BLaER1 (cell line): ENCODE data around the gene PLK2.
A peak's percentile ranks its signal among the peaks of the same experiment; 100 is the strongest.

ENCODE experiments used
- H3K27ac ChIP-seq: shearing (Covaris generic); formaldehyde crosslinking; 2 replicates; pipeline ENCODE4 v1.8.1; 2022
- H3K27me3 ChIP-seq: shearing (Covaris generic); formaldehyde crosslinking; 2 replicates; pipeline ENCODE4 v1.8.1; 2022
- H3K36me3 ChIP-seq: shearing (Covaris generic); formaldehyde crosslinking; 2 replicates; pipeline ENCODE4 v1.8.1; 2022
- H3K4me1 ChIP-seq: shearing (Covaris generic); formaldehyde crosslinking; 2 replicates; pipeline ENCODE4 v1.8.1; 2022
- H3K4me2 ChIP-seq: shearing (Covaris generic); formaldehyde crosslinking; 2 replicates; pipeline ENCODE4 v1.8.1; 2022
- H3K4me3 ChIP-seq: shearing (Covaris generic); formaldehyde crosslinking; 2 replicates; pipeline ENCODE4 v1.8.1; 2022
- H3K9ac ChIP-seq: shearing (Covaris generic); formaldehyde crosslinking; 2 replicates; pipeline ENCODE4 v1.8.1; 2022
- H3K9me3 ChIP-seq: shearing (Covaris generic); formaldehyde crosslinking; 2 replicates; pipeline ENCODE4 v1.8.1; 2022
- H4K20me1 ChIP-seq: shearing (Covaris generic); formaldehyde crosslinking; 2 replicates; pipeline ENCODE4 v1.8.1; 2022
- Cebpa-rat ChIP-seq: shearing (Covaris generic); IDR thresholded peaks from 2 replicates; pipeline ENCODE4 v1.8.1; 2022

Gene PLK2

DNA sequence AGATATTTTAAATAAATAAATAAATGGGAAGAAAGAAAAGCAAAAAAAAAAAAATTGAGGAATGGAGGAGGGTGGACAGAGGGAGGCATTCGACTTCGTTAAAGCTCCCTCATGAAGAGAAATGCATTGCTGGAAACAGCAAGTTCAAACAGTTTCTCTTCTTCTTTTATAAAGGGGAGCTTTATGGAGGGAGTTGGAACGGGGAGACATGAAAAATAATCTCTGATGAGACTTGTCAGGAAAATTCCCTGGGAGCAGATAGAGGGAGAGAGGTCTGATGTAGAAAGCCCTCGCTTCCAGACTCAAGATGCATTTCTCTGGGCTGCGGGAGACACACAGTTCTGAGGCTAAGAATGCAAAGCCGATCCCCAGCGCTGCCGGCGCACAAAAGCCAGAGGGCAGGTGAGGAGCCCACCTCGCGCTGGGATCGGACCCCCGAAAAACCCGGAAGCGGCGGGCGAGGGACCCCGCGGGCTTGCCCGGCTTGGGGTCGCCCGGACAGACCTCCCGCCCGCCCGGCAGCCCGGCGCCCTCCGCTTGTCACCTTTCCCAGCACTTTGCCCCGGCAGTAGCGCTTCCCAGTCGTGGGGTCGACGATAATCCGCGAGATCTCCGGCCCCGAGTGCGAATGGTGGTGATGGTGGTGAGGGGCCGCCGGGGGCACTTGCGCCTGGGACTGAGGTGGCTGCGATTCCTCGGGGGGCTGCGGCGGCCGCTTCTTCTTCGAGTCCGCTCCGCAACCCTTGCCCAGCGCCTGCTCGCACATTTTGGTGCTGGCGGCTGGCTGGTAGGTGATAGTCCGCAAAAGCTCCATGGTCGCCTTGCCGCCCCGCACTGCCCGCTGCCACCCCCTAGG, 512 bp downstream of the PLK2 start:
- peak overlapping the region; percentile 96 for H3K4me2 ChIP-seq
- peaks cover 28% of the 10 kb centered on the region for H3K36me3 ChIP-seq
- no peak for TF ChIP-seq Cebpa-rat
- peak overlapping the region; percentile 86 for H3K9ac ChIP-seq
- peaks cover 18% of the 10 kb centered on the region; the same call in 1 of the 2 replicates for H4K20me1 ChIP-seq
- peak overlapping the region; percentile 86 for H3K27ac ChIP-seq
- peak overlapping the region; percentile 84 for H3K4me3 ChIP-seq
- H3K9me3 ChIP-seq: no peaks in the 10 kb centered on the region
- H3K27me3 ChIP-seq: peaks cover 17% of the 10 kb centered on the region
- peaks cover 29% of the 10 kb centered on the region for H3K4me1 ChIP-seq

DNA sequence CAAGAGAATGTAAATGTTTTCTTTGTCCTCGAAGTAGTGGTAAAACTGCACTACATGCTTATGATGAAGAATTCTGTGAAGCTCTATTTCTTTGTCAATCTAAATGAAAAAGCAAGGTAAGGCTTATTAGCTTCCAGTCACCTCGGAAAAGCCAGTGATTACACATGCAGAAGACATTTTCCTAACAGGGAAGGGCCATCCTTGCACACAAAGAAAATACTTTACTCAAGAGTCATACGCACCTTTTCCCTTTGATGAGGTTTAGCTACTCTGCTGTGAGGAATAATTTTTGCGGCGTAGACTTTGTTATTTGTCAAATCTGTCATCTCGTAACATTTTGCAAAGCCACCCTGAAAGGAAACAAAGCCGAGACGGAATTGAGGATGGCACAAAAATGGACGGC, 1.1 kb downstream of the PLK2 start:
- Histone ChIP-seq H3K27ac (no peak overlapping the region), H3K4me2 (peak overlapping the region; percentile 96), H3K27me3 (peaks cover 17% of the 10 kb centered on the region), H3K9me3 (no peaks in the 10 kb centered on the region), H3K36me3 (peaks cover 34% of the 10 kb centered on the region), H3K4me1 (peaks cover 29% of the 10 kb centered on the region), H3K4me3 (peak overlapping the region; percentile 84), H3K9ac (peak overlapping the region; percentile 86), H4K20me1 (peaks cover 18% of the 10 kb centered on the region; the same call in 1 of the 2 replicates)
- no peak for TF ChIP-seq Cebpa-rat

DNA sequence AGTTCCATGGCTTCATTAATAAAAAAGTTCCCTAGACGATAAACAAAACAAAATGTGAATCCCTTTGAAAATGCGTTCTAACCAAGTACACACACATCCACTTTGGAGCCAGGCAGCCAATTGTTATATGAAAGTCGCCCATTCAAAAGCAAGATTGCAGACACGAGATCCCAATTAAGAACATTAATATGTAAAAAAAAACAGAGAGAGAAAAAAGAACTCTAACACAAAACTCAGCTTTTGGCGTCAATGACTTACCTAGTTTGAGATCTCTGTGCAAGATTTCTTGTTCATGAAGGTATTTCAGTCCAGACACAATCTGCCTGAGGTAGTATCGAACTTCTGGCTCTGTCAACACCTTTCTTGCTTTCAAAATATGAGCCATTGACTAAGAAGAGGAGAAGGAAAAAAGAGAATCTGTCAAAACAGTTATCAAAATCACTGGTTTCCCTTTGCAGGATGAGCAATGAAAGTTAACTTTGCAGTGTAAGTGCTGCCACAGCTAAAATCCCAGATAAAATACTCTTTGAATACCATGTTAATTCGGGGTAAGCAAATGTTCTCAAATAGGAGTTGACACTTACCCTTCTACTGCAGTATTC, 1.6 kb downstream of the PLK2 start:
- peaks cover 29% of the 10 kb centered on the region for H3K4me1 ChIP-seq
- H3K36me3 ChIP-seq: peaks cover 35% of the 10 kb centered on the region
- TF ChIP-seq Cebpa-rat: no peak
- H3K9ac ChIP-seq: no peak overlapping the region
- no peaks in the 10 kb centered on the region for H3K9me3 ChIP-seq
- peak overlapping the region; percentile 84 for H3K4me3 ChIP-seq
- H3K27ac ChIP-seq: no peak overlapping the region
- H3K27me3 ChIP-seq: peaks cover 17% of the 10 kb centered on the region
- peaks cover 18% of the 10 kb centered on the region; the same call in 1 of the 2 replicates for H4K20me1 ChIP-seq
- peak overlapping the region; percentile 96 for H3K4me2 ChIP-seq

DNA sequence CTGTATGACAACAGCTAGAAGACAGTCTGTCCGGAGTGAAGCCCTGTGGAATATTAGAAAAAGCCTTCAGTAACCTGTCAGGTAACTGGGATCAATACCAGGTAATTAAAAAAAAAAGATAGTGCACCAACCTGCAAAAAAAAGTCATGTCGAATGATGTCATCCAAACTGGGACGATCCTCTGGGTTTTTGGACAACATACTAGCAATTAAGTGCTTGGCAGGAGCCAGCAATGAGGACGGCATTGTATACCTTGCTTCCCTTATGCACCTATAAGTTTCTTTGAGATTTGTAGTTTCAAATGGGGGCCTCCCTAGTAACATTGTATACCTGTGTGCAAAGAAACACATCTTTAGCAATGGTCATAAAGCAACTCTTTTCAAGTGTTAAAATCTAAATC, 2.8 kb downstream of the PLK2 start:
- H3K27me3 ChIP-seq: peaks cover 17% of the 10 kb centered on the region
- no peak for TF ChIP-seq Cebpa-rat
- no peak overlapping the region for H3K9ac ChIP-seq
- peaks cover 24% of the 10 kb centered on the region for H3K4me1 ChIP-seq
- H3K36me3 ChIP-seq: peaks cover 35% of the 10 kb centered on the region
- H3K4me3 ChIP-seq: no peak overlapping the region
- H3K4me2 ChIP-seq: no peak overlapping the region
- H4K20me1 ChIP-seq: peaks cover 18% of the 10 kb centered on the region; the same call in 1 of the 2 replicates
- no peak overlapping the region for H3K27ac ChIP-seq
- H3K9me3 ChIP-seq: no peaks in the 10 kb centered on the region

DNA sequence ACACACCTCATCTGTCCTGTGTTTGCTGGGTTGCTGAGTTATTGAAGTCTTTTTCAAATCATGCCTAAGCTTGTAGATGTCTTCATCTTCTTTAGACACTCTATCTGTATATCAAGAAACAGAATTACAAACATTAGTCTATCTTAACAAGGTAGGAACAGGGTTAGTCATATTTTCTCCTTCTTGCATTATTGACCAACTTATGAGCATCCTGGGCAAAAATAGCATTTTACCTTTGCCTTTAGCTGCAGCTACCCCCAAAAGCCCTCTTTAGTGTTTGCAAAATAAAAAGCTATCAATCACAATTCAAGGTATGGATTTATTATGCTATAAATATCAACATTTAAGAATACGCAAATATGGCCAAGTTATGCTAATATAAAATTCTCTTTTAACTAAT, 3.4 kb downstream of the PLK2 start:
- no peak for TF ChIP-seq Cebpa-rat
- Histone ChIP-seq H3K36me3 (peaks cover 35% of the 10 kb centered on the region), H4K20me1 (peaks cover 18% of the 10 kb centered on the region; the same call in 1 of the 2 replicates), H3K4me3 (no peak overlapping the region), H3K4me2 (no peak overlapping the region), H3K9me3 (no peaks in the 10 kb centered on the region), H3K9ac (no peak overlapping the region), H3K27me3 (peaks cover 17% of the 10 kb centered on the region), H3K27ac (no peak overlapping the region), H3K4me1 (peaks cover 19% of the 10 kb centered on the region)

DNA sequence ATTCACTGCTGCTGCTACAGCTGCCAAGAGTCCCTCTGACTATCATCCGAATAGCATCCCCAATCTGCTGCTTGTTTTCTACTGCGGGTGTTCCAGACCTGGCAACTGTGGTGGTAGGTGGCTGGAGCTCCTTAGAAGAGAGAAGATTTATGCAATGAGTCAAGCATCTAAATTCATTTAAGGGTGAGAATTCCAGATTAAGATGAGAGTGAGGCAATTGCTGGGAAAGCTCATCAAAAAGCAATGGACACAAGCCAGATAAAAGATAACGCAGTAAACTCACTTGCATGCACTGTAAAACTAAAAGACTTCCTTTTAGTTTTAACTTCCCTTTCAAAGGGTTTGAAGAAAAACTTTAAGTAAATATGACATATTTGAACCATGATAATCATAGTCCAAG, 3.9 kb downstream of the PLK2 start:
- Histone ChIP-seq H3K36me3 (peaks cover 35% of the 10 kb centered on the region), H3K27me3 (peaks cover 17% of the 10 kb centered on the region), H3K9me3 (no peaks in the 10 kb centered on the region), H3K27ac (no peak overlapping the region), H3K9ac (no peak overlapping the region), H3K4me2 (no peak overlapping the region), H3K4me1 (peaks cover 14% of the 10 kb centered on the region), H4K20me1 (peaks cover 18% of the 10 kb centered on the region; the same call in 1 of the 2 replicates), H3K4me3 (no peak overlapping the region)
- no peak for TF ChIP-seq Cebpa-rat

DNA sequence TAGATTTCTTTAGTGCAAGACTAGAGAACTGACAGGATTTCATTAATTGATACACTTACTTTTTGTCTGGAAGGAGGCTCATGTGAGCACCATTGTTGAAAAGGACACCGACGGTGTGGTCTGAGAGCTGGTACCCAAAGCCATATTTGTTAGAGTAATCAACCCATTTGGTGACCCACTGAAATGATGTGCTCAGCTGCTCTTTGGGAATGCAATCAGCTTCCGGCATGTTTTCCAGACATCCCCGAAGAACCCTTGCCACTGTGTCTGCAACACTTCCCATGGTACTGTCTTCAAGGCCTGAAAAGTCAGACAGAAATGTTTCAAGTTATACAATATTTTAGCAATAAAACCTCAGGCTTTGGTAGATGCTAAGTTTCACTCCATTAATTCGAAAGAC, 4.4 kb downstream of the PLK2 start:
- H3K4me2 ChIP-seq: no peak overlapping the region
- peaks cover 18% of the 10 kb centered on the region; the same call in 1 of the 2 replicates for H4K20me1 ChIP-seq
- no peaks in the 10 kb centered on the region for H3K9me3 ChIP-seq
- no peak overlapping the region for H3K4me3 ChIP-seq
- peaks cover 35% of the 10 kb centered on the region for H3K36me3 ChIP-seq
- H3K9ac ChIP-seq: no peak overlapping the region
- peaks cover 17% of the 10 kb centered on the region for H3K27me3 ChIP-seq
- peaks cover 12% of the 10 kb centered on the region; the same call in 1 of the 2 replicates for H3K4me1 ChIP-seq
- H3K27ac ChIP-seq: no peak overlapping the region
- no peak for TF ChIP-seq Cebpa-rat

DNA sequence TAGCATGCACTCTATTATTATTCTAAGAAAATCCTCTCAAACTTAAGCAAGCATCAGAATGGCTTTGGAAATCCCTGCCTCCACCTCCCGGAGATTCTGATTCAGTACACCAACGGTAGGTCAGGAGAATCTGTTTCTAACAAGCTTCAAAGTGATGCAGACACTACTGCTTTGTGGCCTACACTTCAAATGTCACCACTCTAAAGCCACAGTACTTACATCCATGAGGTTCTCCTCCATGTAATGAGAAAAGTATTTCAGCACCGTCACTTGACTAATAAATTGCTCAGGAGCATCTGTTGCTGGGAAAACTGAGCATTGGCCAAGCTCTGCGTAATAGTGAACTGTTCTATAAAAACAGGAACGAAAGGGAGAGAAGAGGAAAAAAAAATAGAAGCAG, 4.8 kb downstream of the PLK2 start:
- H4K20me1 ChIP-seq: peaks cover 18% of the 10 kb centered on the region; the same call in 1 of the 2 replicates
- H3K9ac ChIP-seq: no peak overlapping the region
- H3K36me3 ChIP-seq: peaks cover 35% of the 10 kb centered on the region
- H3K27ac ChIP-seq: no peak overlapping the region
- H3K4me3 ChIP-seq: no peak overlapping the region
- peaks cover 17% of the 10 kb centered on the region for H3K27me3 ChIP-seq
- H3K4me1 ChIP-seq: peaks cover 12% of the 10 kb centered on the region; the same call in 1 of the 2 replicates
- H3K4me2 ChIP-seq: no peak overlapping the region
- H3K9me3 ChIP-seq: no peaks in the 10 kb centered on the region
- TF ChIP-seq Cebpa-rat: no peak

DNA sequence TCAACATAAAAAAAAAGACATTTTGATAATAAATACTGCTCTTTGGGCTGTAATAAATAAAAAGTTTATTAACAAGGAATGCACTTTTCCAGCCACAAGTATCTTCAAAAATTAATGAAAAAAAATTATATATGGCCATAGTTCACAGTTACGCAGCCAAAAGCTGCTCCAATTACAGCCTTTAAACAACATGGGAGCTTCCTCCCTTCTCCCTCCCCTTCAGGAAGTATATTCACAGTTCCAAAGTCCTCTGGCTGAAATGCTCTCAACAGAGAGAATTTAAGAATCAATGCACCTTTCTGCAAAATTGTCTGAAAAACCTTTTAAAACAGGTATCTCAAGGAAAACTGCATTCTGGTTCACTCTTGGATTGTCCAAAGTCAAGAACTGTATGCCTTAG, 5.9 kb downstream of the PLK2 start:
- peaks cover 12% of the 10 kb centered on the region; the same call in 1 of the 2 replicates for H4K20me1 ChIP-seq
- no peak overlapping the region for H3K4me3 ChIP-seq
- H3K36me3 ChIP-seq: peaks cover 35% of the 10 kb centered on the region

DNA sequence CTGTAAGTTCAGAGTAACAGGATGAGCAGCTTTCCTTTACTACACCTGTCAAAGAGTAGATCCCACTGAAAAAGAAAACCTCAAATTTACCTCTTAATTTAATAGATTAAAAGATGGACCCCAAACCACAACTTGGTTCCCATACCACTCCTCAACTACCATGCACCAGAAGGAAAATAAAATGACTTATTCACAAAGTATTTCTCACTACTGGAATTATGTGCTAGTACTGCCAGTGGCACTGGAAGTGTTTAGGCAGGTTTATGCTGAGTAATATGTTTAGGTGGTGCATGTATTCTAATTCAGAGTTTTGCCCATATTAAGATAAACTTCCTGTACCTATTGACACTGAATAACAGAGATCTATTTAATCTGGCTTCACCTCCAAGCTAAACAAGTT, 6.6 kb downstream of the PLK2 start:
- H4K20me1 ChIP-seq: peaks cover 5% of the 10 kb centered on the region; the same call in 1 of the 2 replicates
- TF ChIP-seq Cebpa-rat: no peak
- no peaks in the 10 kb centered on the region for H3K9me3 ChIP-seq
- H3K27me3 ChIP-seq: peaks cover 2% of the 10 kb centered on the region
- H3K36me3 ChIP-seq: peaks cover 35% of the 10 kb centered on the region
- no peak overlapping the region for H3K9ac ChIP-seq
- H3K27ac ChIP-seq: no peak overlapping the region
- no peak overlapping the region for H3K4me2 ChIP-seq
- H3K4me3 ChIP-seq: no peak overlapping the region
- 0 out of 2 replicates have a peak, but pooled peaks cover 3% of the 10 kb centered on the region for H3K4me1 ChIP-seq

More for the DNA sequence above, 5.9 kb downstream of the PLK2 start:
- Histone ChIP-seq H3K9me3 (no peaks in the 10 kb centered on the region), H3K27ac (no peak overlapping the region), H3K27me3 (peaks cover 9% of the 10 kb centered on the region), H3K4me2 (no peak overlapping the region), H3K4me1 (peaks cover 11% of the 10 kb centered on the region; the same call in 1 of the 2 replicates), H3K9ac (no peak overlapping the region)
- TF ChIP-seq Cebpa-rat: no peak
